ENCODE measurements around the gene DMPK.

The DMPK gene

GRCh38 chr19:45766869-45767346, 15.4 kb downstream of the DMPK start (continued):
- TF ChIP-seq TSHZ2 (CRISPR knock-in tag; IDR thresholded peaks at IDR 0.05) (no peak), TCF4 (CRISPR knock-in tag; IDR thresholded peaks at IDR 0.05; ENCODE audit: borderline replicate concordance) (no peak), ZFP3 (CRISPR knock-in tag; IDR thresholded peaks at IDR 0.05) (no peak), TOX (CRISPR knock-in tag; IDR thresholded peaks at IDR 0.05; ENCODE audit: borderline replicate concordance) (no peak)

- TF ChIP-seq ZFP3 (CRISPR knock-in tag; IDR thresholded peaks at IDR 0.05) (no peak), CSDC2 (CRISPR knock-in tag; IDR thresholded peaks at IDR 0.05) (no peak), RARB (CRISPR knock-in tag; IDR thresholded peaks at IDR 0.05) (no peak), ISL1 (CRISPR knock-in tag; IDR thresholded peaks at IDR 0.05) (no peak), BACH2 (CRISPR knock-in tag; IDR thresholded peaks at IDR 0.05; ENCODE audit: borderline replicate concordance) (no peak), GLIS3 (CRISPR knock-in tag; IDR thresholded peaks at IDR 0.05) (no peak), CREB5 (CRISPR knock-in tag; IDR thresholded peaks at IDR 0.05; ENCODE audit: low read depth) (no peak)
- ATAC-seq, result no peak
Measured at GRCh38 chr19:45766296-45766868, 15.9 kb downstream of the DMPK start.

GRCh38 chr19:45765702-45766295, 16.5 kb downstream of the DMPK start:
- no peak for ATAC-seq
- TF ChIP-seq CREB5 (CRISPR knock-in tag; IDR thresholded peaks at IDR 0.05; ENCODE audit: low read depth) (no peak), GLIS3 (CRISPR knock-in tag; IDR thresholded peaks at IDR 0.05) (no peak), ESRRG (CRISPR knock-in tag; IDR thresholded peaks at IDR 0.05) (no peak), OSR1 (CRISPR knock-in tag; IDR thresholded peaks at IDR 0.05) (no peak), BACH2 (CRISPR knock-in tag; IDR thresholded peaks at IDR 0.05; ENCODE audit: borderline replicate concordance) (no peak), SNAI2 (CRISPR knock-in tag; IDR thresholded peaks at IDR 0.05) (no peak), TSHZ2 (CRISPR knock-in tag; IDR thresholded peaks at IDR 0.05) (no peak), ZNF565 (CRISPR knock-in tag; conservative IDR thresholded peaks at IDR 0.05; ENCODE audit: low read depth) (no peak), ARNTL (CRISPR knock-in tag; IDR thresholded peaks at IDR 0.05; ENCODE audit: borderline replicate concordance, low read depth) (no peak), TOX (CRISPR knock-in tag; IDR thresholded peaks at IDR 0.05; ENCODE audit: borderline replicate concordance) (no peak), ISL1 (CRISPR knock-in tag; IDR thresholded peaks at IDR 0.05) (no peak), PPARA (CRISPR knock-in tag; IDR thresholded peaks at IDR 0.05; ENCODE audit: borderline replicate concordance) (no peak), CSDC2 (CRISPR knock-in tag; IDR thresholded peaks at IDR 0.05) (no peak), CSRNP3 (CRISPR knock-in tag; IDR thresholded peaks at IDR 0.05) (no peak), POU6F1 (CRISPR knock-in tag; IDR thresholded peaks at IDR 0.05; ENCODE audit: borderline replicate concordance, low read depth) (no peak), ZFP3 (CRISPR knock-in tag; IDR thresholded peaks at IDR 0.05) (no peak), ZC3H10 (CRISPR knock-in tag; IDR thresholded peaks at IDR 0.05) (no peak), ZNF8 (CRISPR knock-in tag; IDR thresholded peaks at IDR 0.05) (no peak)
